Measurements from ENCODE around the gene ABCC3.
"Not testable (repeated sequence)": the region's sequence is repeated elsewhere in the genome, so short reads cannot be mapped to it uniquely, and the experiment has no call there.

ABCC3 gene

DNA sequence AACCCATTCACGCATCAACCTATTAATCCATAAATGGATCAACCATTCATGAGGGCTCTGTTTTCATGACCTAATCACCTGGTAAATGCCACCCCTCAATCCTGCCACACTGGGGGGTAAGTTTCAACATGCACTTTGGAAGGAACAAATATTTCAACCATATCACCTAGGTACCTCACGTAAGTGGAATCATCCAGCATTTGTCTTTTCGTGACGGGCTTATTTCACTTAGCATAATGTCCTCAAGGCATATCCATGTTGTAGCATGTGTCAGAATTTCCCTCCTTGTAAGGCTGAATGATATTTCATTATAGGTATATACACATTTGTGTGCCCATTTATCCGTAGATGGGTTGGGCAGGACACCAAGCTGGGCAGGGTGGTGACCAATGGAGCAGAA, 37.4 kb downstream of the ABCC3 start:
- DNase-seq: no peak

GRCh38 chr17:50672831-50673551, 38.3 kb downstream of the ABCC3 start:
- DNase-seq: no peak

DNA sequence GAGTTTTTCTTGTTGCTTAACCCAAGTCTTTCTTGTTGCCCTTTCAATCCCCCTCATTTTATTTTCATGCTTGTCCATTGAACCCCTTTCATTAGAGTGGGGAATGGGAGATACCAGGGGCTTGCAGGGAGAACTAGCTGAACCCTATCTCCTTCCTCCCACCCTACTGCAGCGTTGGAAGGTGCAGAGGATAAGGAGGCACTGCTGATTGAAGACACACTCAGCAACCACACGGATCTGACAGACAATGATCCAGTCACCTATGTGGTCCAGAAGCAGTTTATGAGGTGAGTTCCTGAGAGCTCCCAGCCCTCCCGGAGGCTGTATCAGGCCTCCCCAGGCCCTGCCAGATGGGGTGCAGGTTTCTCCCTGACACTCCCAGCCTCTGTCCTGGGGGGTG, 40.5 kb downstream of the ABCC3 start:
- DNase-seq: no peak

DNA sequence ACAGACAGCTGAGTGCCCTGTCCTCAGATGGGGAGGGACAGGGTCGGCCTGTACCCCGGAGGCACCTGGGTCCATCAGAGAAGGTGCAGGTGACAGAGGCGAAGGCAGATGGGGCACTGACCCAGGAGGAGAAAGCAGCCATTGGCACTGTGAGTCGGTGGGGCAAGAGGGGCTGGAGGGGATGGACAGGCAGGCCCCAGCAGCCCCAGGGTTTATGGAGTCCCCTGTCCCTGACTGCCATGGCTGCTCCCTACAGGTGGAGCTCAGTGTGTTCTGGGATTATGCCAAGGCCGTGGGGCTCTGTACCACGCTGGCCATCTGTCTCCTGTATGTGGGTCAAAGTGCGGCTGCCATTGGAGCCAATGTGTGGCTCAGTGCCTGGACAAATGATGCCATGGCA, 40.9 kb downstream of the ABCC3 start:
- DNase-seq: no peak

DNA sequence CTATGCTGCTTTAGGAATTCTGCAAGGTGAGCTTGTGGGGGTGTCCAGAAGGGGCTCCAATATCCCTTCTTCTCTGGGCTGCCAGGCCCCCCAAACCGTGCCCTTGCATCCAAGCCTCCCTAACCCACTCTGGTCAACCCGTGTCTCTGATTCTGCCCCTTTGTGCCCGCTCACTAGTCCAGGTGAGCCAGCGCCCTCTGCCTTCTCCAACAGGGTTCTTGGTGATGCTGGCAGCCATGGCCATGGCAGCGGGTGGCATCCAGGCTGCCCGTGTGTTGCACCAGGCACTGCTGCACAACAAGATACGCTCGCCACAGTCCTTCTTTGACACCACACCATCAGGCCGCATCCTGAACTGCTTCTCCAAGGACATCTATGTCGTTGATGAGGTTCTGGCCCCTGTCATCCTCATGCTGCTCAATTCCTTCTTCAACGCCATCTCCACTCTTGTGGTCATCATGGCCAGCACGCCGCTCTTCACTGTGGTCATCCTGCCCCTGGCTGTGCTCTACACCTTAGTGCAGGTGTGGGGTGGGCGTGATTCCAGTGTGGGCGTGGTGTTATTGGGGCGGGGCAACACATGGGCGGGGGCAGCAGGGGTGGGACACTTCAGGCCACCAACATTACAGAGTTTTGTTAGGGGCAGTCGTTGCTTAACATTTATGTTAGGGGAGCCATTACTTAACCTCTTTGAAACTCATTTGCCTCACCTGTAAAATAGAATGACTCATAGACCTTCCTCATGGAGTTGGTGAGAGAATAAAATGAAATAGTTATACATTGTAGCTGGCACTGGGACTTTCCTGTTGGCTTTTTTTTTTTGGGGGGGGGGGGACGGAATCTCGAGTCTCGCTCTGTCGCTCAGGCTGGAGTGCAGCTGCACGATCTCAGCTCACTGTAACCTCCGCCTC, 41.6 kb downstream of the ABCC3 start:
- DNase-seq: no peak

- DNase-seq: no peak
These were observed 43.2 kb downstream of the ABCC3 start for GRCh38 chr17:50677851-50678375.

- no peak for DNase-seq
These were observed 44.4 kb downstream of the ABCC3 start for GRCh38 chr17:50679008-50679544.

GRCh38 chr17:50680126-50680525, 45.4 kb downstream of the ABCC3 start:
- no peak for DNase-seq

GRCh38 chr17:50680543-50681262, 46.0 kb downstream of the ABCC3 start:
- not testable (repeated sequence) for DNase-seq

DNA sequence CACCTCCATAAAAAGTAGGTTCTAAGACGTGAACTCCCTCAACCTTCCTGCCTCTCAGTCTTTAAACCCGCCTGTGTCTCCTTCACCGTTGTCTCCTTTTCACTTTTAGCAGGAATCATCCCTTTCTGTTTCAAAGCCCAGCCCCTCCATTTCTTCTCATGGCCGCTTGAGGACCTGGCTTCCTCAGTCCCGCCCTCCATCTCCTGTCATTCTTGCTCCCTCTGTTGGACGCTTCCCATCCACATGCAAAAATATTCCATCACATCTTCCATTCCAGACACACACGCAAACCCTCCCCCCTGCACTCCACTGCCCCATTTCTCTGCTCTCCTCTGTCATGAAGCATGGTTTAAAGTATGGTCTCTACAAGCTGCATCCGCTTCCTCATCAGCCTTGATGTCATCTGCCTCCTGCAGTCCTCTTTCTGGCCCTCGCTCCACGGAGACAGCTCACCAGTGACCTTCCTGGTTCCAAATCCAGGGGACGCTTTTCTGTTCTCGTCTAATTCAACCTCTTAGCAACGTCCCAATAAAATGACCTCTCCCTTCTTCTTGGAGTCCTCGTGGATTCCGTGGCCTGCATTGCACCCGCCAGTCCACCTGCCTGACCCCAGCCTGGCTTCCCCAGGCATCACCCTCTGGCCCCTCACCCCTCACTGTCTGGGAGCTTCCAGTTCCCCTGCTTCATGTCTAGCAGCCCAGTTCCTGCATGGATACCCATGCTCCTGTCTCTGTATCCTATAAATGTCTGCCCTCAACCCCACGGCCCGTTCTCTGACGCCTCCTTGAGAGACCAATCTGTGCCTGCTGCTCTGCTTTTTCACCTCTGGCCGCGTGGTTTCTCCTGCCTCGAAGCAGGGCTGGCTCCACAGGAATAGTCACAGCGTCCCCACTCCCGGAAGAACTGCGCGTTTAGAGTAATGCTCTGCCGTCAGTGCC, 46.9 kb downstream of the ABCC3 start:
- peak; percentile 81 for DNase-seq

GRCh38 chr17:50682441-50682840, 47.8 kb downstream of the ABCC3 start:
- no peak for DNase-seq

DNA sequence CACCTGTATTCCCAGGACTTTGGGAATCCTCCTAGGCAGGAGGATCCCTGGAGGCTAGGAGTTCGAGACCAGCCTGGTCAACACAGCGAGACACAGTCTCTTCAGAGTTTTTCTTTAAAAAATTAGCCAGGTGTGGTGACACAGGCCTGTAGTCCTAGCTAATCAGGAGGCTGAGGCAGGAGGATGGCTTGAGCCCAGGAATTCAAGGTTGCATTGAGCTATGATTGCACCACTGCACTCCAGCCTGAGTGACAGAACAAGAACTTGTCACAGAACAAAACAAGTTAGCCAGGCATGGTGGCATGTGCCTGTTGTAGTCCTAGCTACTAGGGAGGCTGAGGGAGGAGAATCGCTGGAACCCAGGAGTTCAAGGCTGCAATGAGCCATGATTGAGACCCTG, 48.3 kb downstream of the ABCC3 start:
- DNase-seq: no peak

GRCh38 chr17:50683434-50684287, 49.0 kb downstream of the ABCC3 start:
- no peak for DNase-seq

GRCh38 chr17:50684288-50684611, 49.6 kb downstream of the ABCC3 start:
- DNase-seq: no peak

DNA sequence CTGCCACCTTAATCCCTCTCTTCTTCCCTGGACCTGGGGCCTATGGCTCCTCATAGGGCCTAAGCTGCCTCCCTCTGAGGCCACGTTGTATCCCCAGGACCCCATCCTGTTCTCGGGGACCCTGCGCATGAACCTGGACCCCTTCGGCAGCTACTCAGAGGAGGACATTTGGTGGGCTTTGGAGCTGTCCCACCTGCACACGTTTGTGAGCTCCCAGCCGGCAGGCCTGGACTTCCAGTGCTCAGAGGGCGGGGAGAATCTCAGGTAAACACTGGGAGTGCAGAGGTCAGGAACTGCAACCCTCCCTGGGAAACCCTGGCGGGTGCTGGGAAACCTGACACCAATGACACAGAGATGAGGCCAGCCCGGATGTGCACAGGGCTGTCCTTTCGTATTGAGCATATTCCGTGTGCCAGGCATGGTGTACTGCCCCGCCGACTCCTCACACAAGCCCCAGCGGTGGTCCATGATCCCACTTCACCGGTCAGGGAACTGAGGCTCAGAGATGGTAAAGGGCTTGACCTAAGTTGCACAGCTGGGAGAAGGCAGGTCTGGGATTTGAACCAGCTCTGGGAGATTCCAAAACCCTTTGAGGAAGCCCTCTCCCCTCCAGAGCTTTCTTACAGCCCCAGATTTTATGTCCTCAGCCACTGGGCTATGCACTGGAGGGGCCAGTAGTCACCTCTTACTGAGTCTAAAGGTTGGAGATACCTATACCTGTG, 50.1 kb downstream of the ABCC3 start:
- no peak for DNase-seq

DNA sequence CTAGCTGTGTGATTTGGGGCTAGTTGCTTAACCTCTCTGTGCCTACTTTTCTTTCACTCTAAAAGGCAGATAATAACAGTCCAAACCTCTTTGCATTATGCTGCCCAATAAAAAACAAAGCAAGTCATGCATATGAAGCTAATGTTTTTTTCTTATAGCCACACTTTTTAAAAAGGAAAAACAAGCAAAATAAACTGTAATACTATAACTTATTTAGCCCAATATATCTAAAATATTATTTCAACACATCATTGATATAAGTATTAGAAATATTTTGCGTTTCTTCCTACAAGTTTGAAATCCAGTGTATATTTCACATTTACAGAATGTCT, 50.6 kb downstream of the ABCC3 start:
- DNase-seq: no peak

- DNase-seq: no peak
These were observed 51.2 kb downstream of the ABCC3 start for GRCh38 chr17:50685691-50686493.

GRCh38 chr17:50686494-50687199, 52.0 kb downstream of the ABCC3 start:
- DNase-seq: no peak

Data from suppressor macrophage treated with lipopolysaccharide for 4 hours (primary cell).